A673 (cell line): Measurements from ENCODE around the gene CCDC32.

Experiments used
- EZH2 ChIP-seq: fragments of 200-600 bp; sonication (generic); IDR thresholded peaks from 2 replicates; pipeline ENCODE4 v1.6.1; 2017; ENCODE audit warnings: borderline replicate concordance, low read depth, mild to moderate bottlenecking, mixed read lengths, antibody characterized with exemption, low read length; ENCODE audit not compliant: poor library complexity, severe bottlenecking
- TF ChIP-seq, protein P1 (sequence below): fragments of 300-800, 200-600 bp; sonication (generic); conservative IDR thresholded peaks from 2 replicates; pipeline ENCODE4 v1.5.1; 2017; ENCODE audit warnings: low read depth, mild to moderate bottlenecking, antibody characterized with exemption, low read length, moderate library complexity, mixed read lengths

DNA sequence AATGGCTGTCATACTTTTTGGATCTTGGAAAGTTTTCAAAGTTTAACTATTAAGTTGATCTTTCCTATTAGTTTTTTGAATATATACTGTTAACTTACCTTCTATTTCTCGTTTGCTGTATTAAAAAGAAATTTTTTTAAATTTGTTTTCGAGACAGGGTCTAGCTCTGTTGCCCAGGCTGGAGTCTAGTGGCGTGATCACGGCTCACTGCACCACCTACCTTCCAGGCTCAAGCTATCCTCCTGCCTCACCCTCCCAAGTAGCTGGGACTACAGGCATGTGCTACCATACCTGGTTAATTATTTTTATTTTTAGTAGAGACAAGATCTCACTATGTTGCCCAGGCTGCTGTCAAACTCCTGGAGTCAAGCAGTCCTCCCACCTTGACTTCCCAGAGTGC, 33.8 kb upstream of the CCDC32 start:
- TF ChIP-seq, protein P1, sequence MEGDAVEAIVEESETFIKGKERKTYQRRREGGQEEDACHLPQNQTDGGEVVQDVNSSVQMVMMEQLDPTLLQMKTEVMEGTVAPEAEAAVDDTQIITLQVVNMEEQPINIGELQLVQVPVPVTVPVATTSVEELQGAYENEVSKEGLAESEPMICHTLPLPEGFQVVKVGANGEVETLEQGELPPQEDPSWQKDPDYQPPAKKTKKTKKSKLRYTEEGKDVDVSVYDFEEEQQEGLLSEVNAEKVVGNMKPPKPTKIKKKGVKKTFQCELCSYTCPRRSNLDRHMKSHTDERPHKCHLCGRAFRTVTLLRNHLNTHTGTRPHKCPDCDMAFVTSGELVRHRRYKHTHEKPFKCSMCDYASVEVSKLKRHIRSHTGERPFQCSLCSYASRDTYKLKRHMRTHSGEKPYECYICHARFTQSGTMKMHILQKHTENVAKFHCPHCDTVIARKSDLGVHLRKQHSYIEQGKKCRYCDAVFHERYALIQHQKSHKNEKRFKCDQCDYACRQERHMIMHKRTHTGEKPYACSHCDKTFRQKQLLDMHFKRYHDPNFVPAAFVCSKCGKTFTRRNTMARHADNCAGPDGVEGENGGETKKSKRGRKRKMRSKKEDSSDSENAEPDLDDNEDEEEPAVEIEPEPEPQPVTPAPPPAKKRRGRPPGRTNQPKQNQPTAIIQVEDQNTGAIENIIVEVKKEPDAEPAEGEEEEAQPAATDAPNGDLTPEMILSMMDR: no peak
- no peak for TF ChIP-seq EZH2
